ENCODE data around the gene ATG4A.

Gene ATG4A

GRCh38 chrX:108138814-108139702 is 47.5 kb downstream of the ATG4A start:
- Histone ChIP-seq H3K4me3 (ENCODE audit: low read length in 2 of 2) (no peak overlapping the region), H3K9ac (ENCODE audit: low read length in 2 of 2) (no peak overlapping the region), H3K4me1 (ENCODE audit: control insufficient read depth, insufficient read depth, low read length) (no peaks in the 10 kb centered on the region), H3K36me3 (ENCODE audit: control insufficient read depth in 2 of 2, insufficient read depth in 2 of 2, low read length in 2 of 2) (peaks cover 4 to 5% of the 10 kb centered on the region in 2 donors), H3K27me3 (ENCODE audit: control insufficient read depth in 1 of 2, insufficient read depth in 2 of 2, low read length in 2 of 2) (peaks cover 0 to 2% of the 10 kb centered on the region in 2 donors), H3K9me3 (ENCODE audit: control insufficient read depth in 2 of 2, low read length in 2 of 2) (no peaks in the 10 kb centered on the region), H3K27ac (ENCODE audit: low read length) (no peak overlapping the region)

- Histone ChIP-seq H3K36me3 (ENCODE audit: control insufficient read depth in 2 of 2, insufficient read depth in 2 of 2, low read length in 2 of 2) (peaks cover 2% of the 10 kb centered on the region in 2 donors), H3K27me3 (ENCODE audit: control insufficient read depth in 1 of 2, insufficient read depth in 2 of 2, low read length in 2 of 2) (peaks cover 0 to 6% of the 10 kb centered on the region in 2 donors), H3K4me1 (ENCODE audit: control insufficient read depth, insufficient read depth, low read length) (no peaks in the 10 kb centered on the region), H3K9me3 (ENCODE audit: control insufficient read depth in 2 of 2, low read length in 2 of 2) (no peaks in the 10 kb centered on the region), H3K9ac (ENCODE audit: low read length in 2 of 2) (no peak overlapping the region), H3K27ac (ENCODE audit: low read length) (no peak overlapping the region), H3K4me3 (ENCODE audit: low read length in 2 of 2) (no peak overlapping the region)
These were observed 56.9 kb downstream of the ATG4A start for GRCh38 chrX:108148524-108148923.

GRCh38 chrX:108156082-108156481 is 64.5 kb downstream of the ATG4A start:
- H3K27ac ChIP-seq (ENCODE audit: low read length): no peak overlapping the region
- H3K36me3 ChIP-seq (ENCODE audit: control insufficient read depth in 2 of 2, insufficient read depth in 2 of 2, low read length in 2 of 2): peaks cover 0 to 3% of the 10 kb centered on the region in 2 donors
- H3K9ac ChIP-seq (ENCODE audit: low read length in 2 of 2): no peak overlapping the region
- no peaks in the 10 kb centered on the region for H3K4me1 ChIP-seq (ENCODE audit: control insufficient read depth, insufficient read depth, low read length)
- H3K27me3 ChIP-seq (ENCODE audit: control insufficient read depth in 1 of 2, insufficient read depth in 2 of 2, low read length in 2 of 2): peaks cover 0 to 19% of the 10 kb centered on the region in 2 donors
- no peak overlapping the region for H3K4me3 ChIP-seq (ENCODE audit: low read length in 2 of 2)
- H3K9me3 ChIP-seq (ENCODE audit: control insufficient read depth in 2 of 2, low read length in 2 of 2): no peaks in the 10 kb centered on the region

- Histone ChIP-seq H3K27me3 (ENCODE audit: control insufficient read depth in 1 of 2, insufficient read depth in 2 of 2, low read length in 2 of 2) (peaks cover 0 to 22% of the 10 kb centered on the region in 2 donors), H3K36me3 (ENCODE audit: control insufficient read depth in 2 of 2, insufficient read depth in 2 of 2, low read length in 2 of 2) (peaks cover 0 to 3% of the 10 kb centered on the region in 2 donors), H3K9ac (ENCODE audit: low read length in 2 of 2) (no peak overlapping the region), H3K4me3 (ENCODE audit: low read length in 2 of 2) (no peak overlapping the region), H3K27ac (ENCODE audit: low read length) (no peak overlapping the region), H3K9me3 (ENCODE audit: control insufficient read depth in 2 of 2, low read length in 2 of 2) (no peaks in the 10 kb centered on the region), H3K4me1 (ENCODE audit: control insufficient read depth, insufficient read depth, low read length) (no peaks in the 10 kb centered on the region)
These were observed 65.4 kb downstream of the ATG4A start for GRCh38 chrX:108156934-108157466.

GRCh38 chrX:108157628-108158027 is 66.0 kb downstream of the ATG4A start:
- Histone ChIP-seq H3K4me3 (ENCODE audit: low read length in 2 of 2) (no peak overlapping the region), H3K27me3 (ENCODE audit: control insufficient read depth in 1 of 2, insufficient read depth in 2 of 2, low read length in 2 of 2) (peaks cover 0 to 19% of the 10 kb centered on the region in 2 donors), H3K9me3 (ENCODE audit: control insufficient read depth in 2 of 2, low read length in 2 of 2) (no peaks in the 10 kb centered on the region), H3K4me1 (ENCODE audit: control insufficient read depth, insufficient read depth, low read length) (no peaks in the 10 kb centered on the region), H3K9ac (ENCODE audit: low read length in 2 of 2) (no peak overlapping the region), H3K36me3 (ENCODE audit: control insufficient read depth in 2 of 2, insufficient read depth in 2 of 2, low read length in 2 of 2) (peaks cover 0 to 3% of the 10 kb centered on the region in 2 donors), H3K27ac (ENCODE audit: low read length) (no peak overlapping the region)

- H3K4me3 ChIP-seq (ENCODE audit: low read length in 2 of 2): no peak overlapping the region
- no peaks in the 10 kb centered on the region for H3K9me3 ChIP-seq (ENCODE audit: control insufficient read depth in 2 of 2, low read length in 2 of 2)
- H3K9ac ChIP-seq (ENCODE audit: low read length in 2 of 2): no peak overlapping the region
These were observed 67.6 kb downstream of the ATG4A start for GRCh38 chrX:108159028-108159670.

GRCh38 chrX:108160309-108160708 is 68.7 kb downstream of the ATG4A start:
- no peak overlapping the region for H3K4me3 ChIP-seq (ENCODE audit: low read length in 2 of 2)
- no peak overlapping the region for H3K27ac ChIP-seq (ENCODE audit: low read length)
- H3K27me3 ChIP-seq (ENCODE audit: control insufficient read depth in 1 of 2, insufficient read depth in 2 of 2, low read length in 2 of 2): peaks cover 0 to 21% of the 10 kb centered on the region in 2 donors
- no peaks in the 10 kb centered on the region for H3K9me3 ChIP-seq (ENCODE audit: control insufficient read depth in 2 of 2, low read length in 2 of 2)
- peaks cover 0 to 6% of the 10 kb centered on the region in 2 donors for H3K36me3 ChIP-seq (ENCODE audit: control insufficient read depth in 2 of 2, insufficient read depth in 2 of 2, low read length in 2 of 2)
- peaks cover 2% of the 10 kb centered on the region for H3K4me1 ChIP-seq (ENCODE audit: control insufficient read depth, insufficient read depth, low read length)
- no peak overlapping the region for H3K9ac ChIP-seq (ENCODE audit: low read length in 2 of 2)

More at GRCh38 chrX:108159028-108159670, 67.6 kb downstream of the ATG4A start:
- peaks cover 0 to 5% of the 10 kb centered on the region in 2 donors for H3K36me3 ChIP-seq (ENCODE audit: control insufficient read depth in 2 of 2, insufficient read depth in 2 of 2, low read length in 2 of 2)
- no peaks in the 10 kb centered on the region for H3K4me1 ChIP-seq (ENCODE audit: control insufficient read depth, insufficient read depth, low read length)
- peaks cover 0 to 21% of the 10 kb centered on the region in 2 donors for H3K27me3 ChIP-seq (ENCODE audit: control insufficient read depth in 1 of 2, insufficient read depth in 2 of 2, low read length in 2 of 2)
- H3K27ac ChIP-seq (ENCODE audit: low read length): no peak overlapping the region

- H3K4me3 ChIP-seq (ENCODE audit: low read length in 2 of 2): no peak overlapping the region
These were observed 70.7 kb downstream of the ATG4A start for GRCh38 chrX:108162265-108162664.

GRCh38 chrX:108163333-108164082 is 71.9 kb downstream of the ATG4A start:
- H3K27me3 ChIP-seq (ENCODE audit: control insufficient read depth in 1 of 2, insufficient read depth in 2 of 2, low read length in 2 of 2): peaks cover 0 to 12% of the 10 kb centered on the region in 2 donors
- no peak overlapping the region for H3K9ac ChIP-seq (ENCODE audit: low read length in 2 of 2)
- H3K27ac ChIP-seq (ENCODE audit: low read length): no peak overlapping the region
- H3K9me3 ChIP-seq (ENCODE audit: control insufficient read depth in 2 of 2, low read length in 2 of 2): no peaks in the 10 kb centered on the region
- H3K36me3 ChIP-seq (ENCODE audit: control insufficient read depth in 2 of 2, insufficient read depth in 2 of 2, low read length in 2 of 2): peaks cover 0 to 2% of the 10 kb centered on the region in 2 donors
- H3K4me3 ChIP-seq (ENCODE audit: low read length in 2 of 2): no peak overlapping the region
- H3K4me1 ChIP-seq (ENCODE audit: control insufficient read depth, insufficient read depth, low read length): peaks cover 3% of the 10 kb centered on the region

More at GRCh38 chrX:108162265-108162664, 70.7 kb downstream of the ATG4A start:
- Histone ChIP-seq H3K4me1 (ENCODE audit: control insufficient read depth, insufficient read depth, low read length) (peaks cover 3% of the 10 kb centered on the region), H3K9ac (ENCODE audit: low read length in 2 of 2) (no peak overlapping the region), H3K27me3 (ENCODE audit: control insufficient read depth in 1 of 2, insufficient read depth in 2 of 2, low read length in 2 of 2) (peaks cover 0 to 15% of the 10 kb centered on the region in 2 donors), H3K9me3 (ENCODE audit: control insufficient read depth in 2 of 2, low read length in 2 of 2) (no peaks in the 10 kb centered on the region), H3K36me3 (ENCODE audit: control insufficient read depth in 2 of 2, insufficient read depth in 2 of 2, low read length in 2 of 2) (peaks cover 0 to 2% of the 10 kb centered on the region in 2 donors), H3K27ac (ENCODE audit: low read length) (no peak overlapping the region)
